Testis (tissue), 3 donors: ENCODE results near the gene CHCHD3. TPM values are rescaled to one million over a fixed set of nuclear protein-coding genes. Genes with fewer than 3 reads are reported as not detected.

Source experiments
- DNase-seq: peaks from one replicate; pipeline ENCODE4 v3.0.0-alpha.2; 2019
- H3K27ac ChIP-seq, 2 donors: fragments of 200-600 bp; sonication (generic); one replicate each; pipeline ENCODE4 v1.5.1; 2019
- H3K27me3 ChIP-seq: fragments of 200-600 bp; sonication (generic); one replicate; pipeline ENCODE4 v1.5.1; 2019
- H3K36me3 ChIP-seq: fragments of 200-600 bp; sonication (generic); one replicate; pipeline ENCODE4 v1.5.1; 2017; ENCODE audit warnings: low read depth; ENCODE audit errors: missing control alignments
- H3K4me1 ChIP-seq: fragments of 200-600 bp; sonication (generic); one replicate; pipeline ENCODE4 v1.5.1; 2019
- H3K4me3 ChIP-seq, 2 donors: fragments of 200-600 bp; sonication (generic); one replicate each; pipeline ENCODE4 v1.5.1; 2017 to 2019
- H3K9me3 ChIP-seq: fragments of 200-600 bp; sonication (generic); one replicate; pipeline ENCODE4 v1.5.1; 2017
- CTCF ChIP-seq, 3 experiments: fragments of 450-650 bp in 2 of 3; fragments of 200-600 bp in 1 of 3; sonication (generic) in 1 of 3; IDR thresholded peaks; one replicate each; pipeline ENCODE4 v1.5.1; 2016 to 2019; ENCODE audit warnings: antibody characterized with exemption in 3 of 3, mild to moderate bottlenecking in 2 of 3, moderate library complexity in 1 of 3
- POLR2A ChIP-seq: fragments of 450-650 bp; IDR thresholded peaks from one replicate; pipeline ENCODE4 v1.6.1; 2017; ENCODE audit warnings: antibody characterized with exemption, mild to moderate bottlenecking, moderate library complexity
- WGBS, 2 donors: methylation state at CpG; one replicate each; pipeline ENCODE4 v1.1.5; 2018; 5-methylcytosine and 5-hydroxymethylcytosine counted together
- intact Hi-C: fragments of 100-400 bp; cut with DNase I; formaldehyde crosslinking; loops from one replicate; pipeline ENCODE4 v1.15.1; 2023; ENCODE audit warnings: low total_unique reads
- polyA plus RNA-seq: library from polyadenylated mRNA; stranded (reverse); fragments of 350-450 nt; fragmentation: Illumina TruSeq; extraction: RNeasy Lipid Tissue Mini Kit (QIAGEN cat#74804); gene quantifications from one replicate; pipeline ENCODE4 v1.2.3, GENCODE V29; 2014; ENCODE audit warnings: low read depth, low replicate concordance; ENCODE audit not compliant: insufficient read depth
- total RNA-seq, 2 donors: library from RNA; depleted of rRNA; stranded (reverse); fragments of >200 nt; gene quantifications; one replicate each; pipeline ENCODE4 v1.2.3, GENCODE V29; 2016

CHCHD3 gene
- total and polyA plus RNA-seq, 3 donors from 2014 or later, result 44.0 to 53.0 (median 47.9) TPM

GRCh38 chr7:133091943-133092464 lies 10.1 kb upstream of the CHCHD3 start:
- no peaks in the 10 kb centered on the region for H3K36me3 ChIP-seq
- no peak overlapping the region for H3K4me3 ChIP-seq
- H3K9me3 ChIP-seq, result no peaks in the 10 kb centered on the region
- WGBS, 2 donors, result 90 to 94% methylated on average over 3 of the region's 3 CpGs
- H3K27me3 ChIP-seq, result no peaks in the 10 kb centered on the region
- no peak for DNase-seq
- intact Hi-C loops, result no loop called here
- H3K27ac ChIP-seq, result no peak overlapping the region
- TF ChIP-seq POLR2A, result no peak
- no peak for TF ChIP-seq CTCF (IDR thresholded peaks at IDR 0.05)
- H3K4me1 ChIP-seq, result no peaks in the 10 kb centered on the region

GRCh38 chr7:133082390-133082766 lies 488 bp upstream of the CHCHD3 start:
- Histone ChIP-seq H3K4me1 (peaks cover 4% of the 10 kb centered on the region), H3K27ac (no peak overlapping the region), H3K4me3 (peak overlapping the region; percentile 15 to 87), H3K9me3 (no peaks in the 10 kb centered on the region), H3K36me3 (no peaks in the 10 kb centered on the region), H3K27me3 (no peaks in the 10 kb centered on the region)
- WGBS, 2 donors, result 73 to 76% methylated on average over 3 of the region's 3 CpGs
- TF ChIP-seq POLR2A (no peak), CTCF (IDR thresholded peaks at IDR 0.05) (no peak)
- DNase-seq, result no peak
- intact Hi-C loops, result no loop called here

- peak; percentile 34 for DNase-seq
- Histone ChIP-seq H3K4me1 (peaks cover 4% of the 10 kb centered on the region), H3K27me3 (no peaks in the 10 kb centered on the region), H3K27ac (peak overlapping the region; percentile 77 to 81), H3K9me3 (no peaks in the 10 kb centered on the region), H3K36me3 (no peaks in the 10 kb centered on the region), H3K4me3 (peak overlapping the region; percentile 81 to 87)
- no peak for TF ChIP-seq CTCF (IDR thresholded peaks at IDR 0.05)
- TF ChIP-seq POLR2A, result no peak
- intact Hi-C loops, result no loop called here
- WGBS, 2 donors, result 1 to 6% methylated on average over 8 of the region's 8 CpGs
Observed at GRCh38 chr7:133081119-133081598, 731 bp downstream of the CHCHD3 start.

GRCh38 chr7:133079296-133079695 lies 2.6 kb downstream of the CHCHD3 start:
- intact Hi-C loops, result no loop called here
- H3K4me1 ChIP-seq, result peaks cover 4% of the 10 kb centered on the region
- no peaks in the 10 kb centered on the region for H3K27me3 ChIP-seq
- H3K4me3 ChIP-seq, result no peak overlapping the region
- no peaks in the 10 kb centered on the region for H3K36me3 ChIP-seq
- H3K27ac ChIP-seq, result no peak overlapping the region
- TF ChIP-seq POLR2A (no peak), CTCF (IDR thresholded peaks at IDR 0.05) (no peak)
- WGBS, 2 donors, result 76 to 84% methylated on average over 5 of the region's 5 CpGs
- no peak for DNase-seq
- H3K9me3 ChIP-seq, result no peaks in the 10 kb centered on the region

- Histone ChIP-seq H3K27ac (no peak overlapping the region), H3K9me3 (no peaks in the 10 kb centered on the region), H3K4me3 (no peak overlapping the region), H3K4me1 (peaks cover 4% of the 10 kb centered on the region), H3K27me3 (no peaks in the 10 kb centered on the region), H3K36me3 (no peaks in the 10 kb centered on the region)
- intact Hi-C loops, result no loop called here
- TF ChIP-seq CTCF (IDR thresholded peaks at IDR 0.05), result no peak
- no peak for TF ChIP-seq POLR2A
- 84 to 89% methylated on average over 4 of the region's 4 CpGs for WGBS, 2 donors
- no peak for DNase-seq
Observed at GRCh38 chr7:133077394-133077793, 4.5 kb downstream of the CHCHD3 start.
